ENCODE measurements around the gene LGALS3BP. TPM values are rescaled to one million over a fixed set of nuclear protein-coding genes. Genes with fewer than 3 reads are reported as not detected.
"Not testable (repeated sequence)": the region's sequence is repeated elsewhere in the genome, so short reads cannot be mapped to it uniquely, and the experiment has no call there.

Gene LGALS3BP
- polyA plus RNA-seq, 3 donors from 2014 or later = 3.4 to 10.2 (median 3.6) TPM

DNA sequence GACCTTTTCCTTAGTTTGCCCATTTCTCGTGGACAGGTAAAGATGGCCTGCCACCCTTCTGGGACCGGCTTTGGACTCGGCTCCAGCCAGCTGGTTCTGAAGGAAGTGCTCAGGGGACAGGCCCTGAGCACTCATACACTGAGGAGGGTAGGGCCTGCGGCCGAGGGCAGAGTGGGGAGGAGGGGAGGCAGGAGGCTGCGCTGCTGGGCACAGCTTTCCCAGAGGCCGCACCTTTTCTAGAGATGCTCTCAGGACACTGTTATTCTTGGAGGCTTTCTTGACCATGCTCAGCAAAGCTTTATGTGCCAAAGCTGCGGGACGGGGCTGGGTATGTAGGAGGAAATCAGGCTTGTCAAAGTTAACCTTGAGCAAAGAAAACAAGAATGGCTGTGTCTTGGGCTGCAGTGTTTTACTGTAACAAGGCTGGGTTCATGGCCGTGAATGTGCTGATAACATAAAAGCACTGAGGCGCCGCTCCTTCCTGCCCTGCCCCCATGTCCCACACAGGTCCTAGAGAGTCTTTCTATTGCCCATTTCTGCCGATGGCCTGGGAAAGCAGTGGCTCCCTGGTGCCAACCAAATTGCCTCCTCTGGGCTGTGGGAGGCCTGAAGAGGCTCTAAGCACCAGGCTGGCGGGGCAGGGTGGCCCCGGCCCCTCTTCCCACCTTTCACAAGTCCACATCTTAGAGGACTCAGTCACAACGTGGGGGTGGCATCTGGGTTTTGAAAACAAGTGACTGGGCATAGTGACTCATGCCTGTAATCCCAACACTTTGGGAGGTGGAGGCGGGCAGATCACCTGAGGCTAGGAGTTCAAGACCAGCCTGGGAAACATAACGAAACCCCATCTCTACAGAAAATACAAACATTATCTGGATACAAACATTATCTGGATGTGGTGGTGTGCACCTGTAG is 32.2 kb downstream of the LGALS3BP start:
- Mint-ChIP-seq H3K27ac (no peak overlapping the region), H3K27me3 (ENCODE audit: low read depth in 3 of 3) (peaks cover 0 to 8% (median 4%) of the 10 kb centered on the region in 3 donors), H3K36me3 (no peaks in the 10 kb centered on the region), H3K4me1 (no peaks in the 10 kb centered on the region), H3K4me3 (no peak overlapping the region), H3K9me3 (peaks cover 0 to 6% (median under 1%) of the 10 kb centered on the region in 6 donors)
- DNase-seq = no peak

DNA sequence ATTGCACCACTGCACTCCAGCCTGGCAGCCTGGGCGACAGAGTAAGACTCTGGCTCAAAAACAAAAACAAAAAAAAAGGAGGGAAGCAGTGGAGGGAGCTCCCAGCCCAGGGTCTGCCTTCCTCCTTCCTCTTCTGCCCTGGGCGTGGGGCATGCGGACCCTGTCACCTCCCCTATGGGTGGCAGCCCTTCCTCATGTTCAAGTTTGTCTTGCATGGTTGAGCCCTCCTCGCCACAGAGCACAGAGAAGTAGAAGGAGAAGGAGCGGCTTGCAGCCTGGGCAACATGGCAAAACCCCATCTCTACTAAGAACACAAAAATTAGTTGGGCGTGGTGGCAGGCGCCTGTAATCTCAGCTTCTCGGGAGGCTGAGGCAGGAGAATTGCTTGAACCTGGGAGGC is 33.1 kb downstream of the LGALS3BP start:
- H3K9me3 Mint-ChIP-seq = peaks cover 0 to 6% (median under 1%) of the 10 kb centered on the region in 6 donors
- peaks cover 0 to 8% (median 6%) of the 10 kb centered on the region in 3 donors for H3K27me3 Mint-ChIP-seq (ENCODE audit: low read depth in 3 of 3)
- H3K4me3 Mint-ChIP-seq = no peak overlapping the region
- H3K4me1 Mint-ChIP-seq = no peaks in the 10 kb centered on the region
- no peak overlapping the region for H3K27ac Mint-ChIP-seq
- no peak for DNase-seq
- no peaks in the 10 kb centered on the region for H3K36me3 Mint-ChIP-seq

DNA sequence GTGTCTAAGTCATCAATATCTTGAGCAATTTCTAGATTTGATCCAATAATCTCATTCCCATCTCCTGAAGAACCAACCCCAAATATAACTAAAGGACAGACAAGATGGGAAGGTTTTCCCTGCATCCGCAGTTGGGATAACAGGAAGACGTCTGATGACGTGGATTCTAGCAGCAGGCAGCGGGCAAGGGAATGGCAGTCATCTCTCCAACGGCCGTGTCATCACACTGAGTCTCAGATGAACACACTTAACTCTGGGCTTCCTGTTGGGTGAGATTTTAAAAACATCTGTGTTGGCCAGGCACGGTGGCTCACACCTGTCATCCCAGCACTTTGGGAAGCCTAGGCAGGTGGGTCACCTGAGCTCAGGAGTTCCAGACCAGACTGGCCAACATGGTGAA is 33.6 kb downstream of the LGALS3BP start:
- DNase-seq = no peak
- Mint-ChIP-seq H3K9me3 (peaks cover 0 to 5% (median under 1%) of the 10 kb centered on the region in 6 donors), H3K27me3 (ENCODE audit: low read depth in 3 of 3) (peaks cover 0 to 8% (median 6%) of the 10 kb centered on the region in 3 donors), H3K27ac (no peak overlapping the region), H3K4me1 (no peaks in the 10 kb centered on the region), H3K36me3 (no peaks in the 10 kb centered on the region), H3K4me3 (no peak overlapping the region)

DNA sequence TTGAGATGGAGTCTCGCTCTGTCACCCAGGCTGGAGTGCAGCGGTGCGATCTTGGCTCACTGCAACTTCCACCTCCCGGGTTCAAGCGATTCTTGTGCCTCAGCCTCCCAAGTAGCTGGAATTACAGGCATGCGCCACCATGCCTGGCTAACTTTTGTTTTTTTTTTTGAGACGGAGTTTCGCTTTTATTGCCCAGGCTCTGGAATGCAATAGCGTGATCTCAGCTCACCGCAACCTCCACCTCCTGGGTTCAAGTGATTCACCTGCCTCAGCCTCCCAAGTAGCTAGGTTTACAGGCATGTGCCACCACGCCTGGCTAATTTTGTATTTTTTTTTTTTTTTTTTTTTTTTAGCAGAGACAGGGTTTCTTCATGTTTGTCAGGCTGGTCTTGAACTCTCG is 34.3 kb downstream of the LGALS3BP start:
- not testable (repeated sequence) for H3K27me3 Mint-ChIP-seq (ENCODE audit: low read depth in 3 of 3); H3K4me3 Mint-ChIP-seq; DNase-seq; H3K36me3 Mint-ChIP-seq; H3K9me3 Mint-ChIP-seq; H3K27ac Mint-ChIP-seq; H3K4me1 Mint-ChIP-seq

DNA sequence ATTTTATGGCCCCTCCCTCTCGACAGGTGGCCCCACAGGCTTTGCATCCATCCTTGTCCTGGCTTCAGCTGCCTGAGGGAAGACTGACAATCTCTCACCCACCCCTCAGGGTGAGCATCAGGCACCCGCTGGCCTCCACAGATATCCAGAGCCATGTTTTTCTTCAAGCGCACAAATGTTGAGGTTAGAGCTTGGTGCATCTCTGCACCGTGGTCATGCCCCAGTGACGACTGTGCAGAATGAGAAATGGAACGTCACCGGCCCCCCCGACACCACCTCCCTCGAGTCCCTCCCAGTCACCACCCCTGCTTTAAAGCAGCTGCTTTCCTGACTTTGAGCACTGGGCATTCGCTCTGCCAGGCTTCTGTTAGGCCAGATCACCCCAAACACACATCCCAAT is 34.8 kb downstream of the LGALS3BP start:
- Mint-ChIP-seq H3K27ac (no peak overlapping the region), H3K4me1 (no peaks in the 10 kb centered on the region)

DNA sequence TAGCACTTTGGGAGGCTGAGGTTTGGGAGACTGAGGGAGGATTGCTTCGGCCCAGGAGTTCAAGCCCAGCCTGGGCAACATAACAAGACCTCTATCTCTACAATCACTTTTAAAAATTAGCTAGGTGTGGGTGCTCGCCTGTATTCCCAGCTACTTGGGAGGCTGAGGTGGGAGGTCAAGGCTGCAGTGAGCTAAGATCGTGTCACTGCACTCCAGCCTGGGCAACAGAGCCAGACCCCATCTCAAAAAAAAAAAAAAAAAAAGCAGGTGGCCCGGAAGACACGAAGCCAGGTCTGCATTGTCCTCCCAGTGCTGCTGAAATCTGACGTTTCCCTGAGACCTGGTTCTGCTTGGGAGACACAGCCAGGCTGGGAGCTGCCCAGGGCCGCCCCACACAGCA is 35.7 kb downstream of the LGALS3BP start:
- no peak overlapping the region for H3K4me3 Mint-ChIP-seq
- no peak overlapping the region for H3K27ac Mint-ChIP-seq
- H3K4me1 Mint-ChIP-seq = no peaks in the 10 kb centered on the region
- H3K27me3 Mint-ChIP-seq (ENCODE audit: low read depth in 3 of 3) = peaks cover 0 to 8% (median 6%) of the 10 kb centered on the region in 3 donors
- no peak for DNase-seq
- no peaks in the 10 kb centered on the region for H3K9me3 Mint-ChIP-seq
- no peaks in the 10 kb centered on the region for H3K36me3 Mint-ChIP-seq

More for the DNA sequence above, 34.8 kb downstream of the LGALS3BP start:
- peaks cover 0 to 2% (median 0%) of the 10 kb centered on the region in 6 donors for H3K9me3 Mint-ChIP-seq
- no peak overlapping the region for H3K4me3 Mint-ChIP-seq
- no peaks in the 10 kb centered on the region for H3K36me3 Mint-ChIP-seq
- no peak for DNase-seq
- peaks cover 0 to 8% (median 6%) of the 10 kb centered on the region in 3 donors for H3K27me3 Mint-ChIP-seq (ENCODE audit: low read depth in 3 of 3)

DNA sequence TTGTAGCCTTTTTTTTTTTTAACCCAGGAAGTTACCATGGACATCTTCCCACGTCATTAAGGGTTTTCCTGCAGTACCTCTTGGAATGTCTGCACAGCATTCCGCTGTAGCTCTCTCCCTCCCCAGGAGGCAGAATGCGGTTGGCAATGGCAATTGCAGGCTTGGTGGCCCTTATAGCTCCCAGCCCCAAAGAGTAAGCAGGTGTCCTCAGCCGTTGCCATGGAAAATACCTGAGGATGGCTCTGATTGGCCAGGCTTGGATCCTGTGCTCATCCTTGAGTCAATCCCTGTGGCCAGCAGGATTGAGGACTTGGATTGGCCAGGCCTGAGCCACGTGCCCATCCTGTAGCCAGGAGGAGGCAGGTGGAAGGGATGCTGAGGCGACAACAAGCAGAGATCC is 39.0 kb downstream of the LGALS3BP start:
- Mint-ChIP-seq H3K36me3 (no peaks in the 10 kb centered on the region), H3K4me3 (no peak overlapping the region), H3K27ac (no peak overlapping the region)

DNA sequence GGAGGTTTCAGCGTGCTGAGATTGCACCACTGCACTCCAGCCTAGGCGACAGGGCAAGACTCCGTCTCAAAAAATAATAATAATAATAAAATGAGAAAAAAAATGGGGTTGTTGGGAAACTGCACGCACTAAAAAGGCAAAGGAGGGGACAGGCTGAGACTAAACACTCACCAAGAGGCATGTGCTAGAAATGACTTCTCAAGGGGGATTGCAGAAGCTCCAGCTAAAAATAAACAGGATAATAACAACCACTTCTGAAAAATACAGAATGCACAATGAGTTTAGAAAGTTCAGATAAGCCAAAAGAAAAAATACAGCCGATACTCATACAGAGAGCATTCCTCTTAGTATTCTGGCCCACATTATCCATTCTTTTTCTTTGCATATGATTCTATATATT is 39.5 kb downstream of the LGALS3BP start:
- H3K27me3 Mint-ChIP-seq (ENCODE audit: low read depth in 3 of 3) = peaks cover 0 to 3% (median 2%) of the 10 kb centered on the region in 3 donors
- H3K4me1 Mint-ChIP-seq = no peaks in the 10 kb centered on the region
- H3K4me3 Mint-ChIP-seq = no peak overlapping the region
- no peaks in the 10 kb centered on the region for H3K36me3 Mint-ChIP-seq
- no peak overlapping the region for H3K27ac Mint-ChIP-seq
- H3K9me3 Mint-ChIP-seq = no peaks in the 10 kb centered on the region
- DNase-seq = no peak

More for the DNA sequence above, 39.0 kb downstream of the LGALS3BP start:
- peaks cover 0 to 3% (median 3%) of the 10 kb centered on the region in 3 donors for H3K27me3 Mint-ChIP-seq (ENCODE audit: low read depth in 3 of 3)
- DNase-seq = no peak
- H3K9me3 Mint-ChIP-seq = no peaks in the 10 kb centered on the region
- H3K4me1 Mint-ChIP-seq = no peaks in the 10 kb centered on the region

DNA sequence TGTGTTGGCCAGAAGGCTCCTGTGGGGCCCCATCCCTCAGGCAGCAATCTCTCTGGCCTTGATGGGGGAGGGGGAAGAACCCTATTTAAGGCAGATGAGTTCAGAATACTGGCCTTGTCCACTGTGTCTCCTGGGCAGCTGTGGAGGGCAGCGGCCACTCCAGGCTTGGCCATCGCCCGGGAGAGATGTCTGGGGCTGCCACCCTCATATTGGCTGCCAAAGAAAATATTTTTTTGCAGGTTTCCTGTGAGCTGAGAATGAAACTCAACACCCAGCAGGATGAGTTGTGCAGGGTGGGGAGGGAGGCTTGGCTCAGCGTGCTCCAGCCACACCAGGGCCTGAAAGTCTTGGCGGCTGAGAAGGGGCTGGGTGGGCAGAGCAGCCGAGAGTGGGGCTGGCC is 40.1 kb downstream of the LGALS3BP start:
- Mint-ChIP-seq H3K27ac (no peak overlapping the region), H3K27me3 (ENCODE audit: low read depth in 3 of 3) (peaks cover 0 to 3% (median 2%) of the 10 kb centered on the region in 3 donors), H3K9me3 (no peaks in the 10 kb centered on the region), H3K4me1 (no peaks in the 10 kb centered on the region), H3K36me3 (no peaks in the 10 kb centered on the region), H3K4me3 (no peak overlapping the region)
- no peak for DNase-seq

DNA sequence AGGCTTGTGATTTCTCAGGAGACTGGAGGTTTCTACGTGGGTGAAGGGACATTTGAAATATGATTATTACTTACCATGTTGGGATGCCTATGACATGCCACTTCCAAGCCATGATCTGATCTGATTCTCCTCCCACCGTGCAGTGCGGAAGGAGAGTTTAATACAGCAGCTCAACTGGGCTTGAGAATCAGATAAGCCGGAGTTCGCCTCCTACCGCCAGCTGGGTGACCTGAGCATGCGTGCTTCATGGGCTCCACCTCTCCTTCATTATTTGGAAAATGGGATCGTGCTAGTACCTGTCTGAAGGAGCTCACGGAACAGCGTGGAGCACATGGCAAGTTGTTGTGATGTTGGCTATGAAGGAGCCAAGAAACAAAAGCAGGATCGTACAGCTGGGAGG is 42.2 kb downstream of the LGALS3BP start:
- Mint-ChIP-seq H3K9me3 (no peaks in the 10 kb centered on the region), H3K4me3 (no peak overlapping the region), H3K27ac (no peak overlapping the region), H3K4me1 (peaks cover 8 to 10% of the 10 kb centered on the region in 2 donors), H3K27me3 (ENCODE audit: low read depth in 3 of 3) (peaks cover 0 to 4% (median 0%) of the 10 kb centered on the region in 3 donors), H3K36me3 (no peaks in the 10 kb centered on the region)
- no peak for DNase-seq

DNA sequence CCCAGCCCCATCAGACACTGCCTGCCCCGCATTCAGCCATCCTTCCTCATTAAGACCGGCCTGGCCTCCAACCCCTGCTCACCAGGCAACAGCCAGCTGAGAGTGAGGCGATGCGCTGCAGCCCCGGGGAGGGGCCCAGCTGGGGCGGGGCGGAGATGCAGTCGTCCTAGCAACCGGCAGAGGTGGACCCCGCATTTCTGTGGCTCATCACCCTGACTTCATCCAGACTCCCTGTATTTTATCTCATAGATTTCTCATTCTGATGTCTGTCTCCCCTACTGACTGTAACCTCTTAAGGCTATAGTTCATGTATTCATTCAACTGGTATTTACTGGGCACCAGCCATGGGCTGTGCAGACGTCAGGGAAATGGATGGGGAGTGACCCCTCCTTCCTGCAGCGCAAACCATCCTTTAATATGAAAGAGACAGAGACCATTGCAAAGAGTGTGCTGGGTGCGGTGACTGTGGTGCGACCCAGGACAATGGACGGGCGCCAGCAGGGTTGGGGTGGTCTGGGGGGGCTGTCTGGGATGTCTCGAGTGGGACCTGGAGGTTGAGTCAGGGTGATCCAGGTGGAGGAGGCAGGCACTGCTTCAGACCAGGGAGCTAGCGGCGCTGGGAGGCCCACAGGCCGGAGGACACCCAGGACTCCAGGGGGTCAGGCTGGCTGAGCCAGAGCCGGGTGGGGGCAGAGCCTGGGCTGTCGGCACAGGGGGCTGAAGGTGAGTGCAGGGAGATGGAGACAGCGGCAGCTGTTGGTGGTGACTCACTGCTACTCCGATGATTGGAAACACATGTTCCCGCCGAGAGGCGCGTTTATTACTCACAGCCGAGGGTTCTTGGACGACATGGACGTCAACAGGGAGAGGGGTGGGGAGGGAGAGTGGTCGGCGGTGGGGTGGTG is 44.1 kb downstream of the LGALS3BP start:
- no peak overlapping the region for H3K4me3 Mint-ChIP-seq
- H3K27ac Mint-ChIP-seq = no peak overlapping the region
- H3K27me3 Mint-ChIP-seq (ENCODE audit: low read depth in 3 of 3) = peaks cover 0 to 2% (median 0%) of the 10 kb centered on the region in 3 donors
- H3K9me3 Mint-ChIP-seq = no peaks in the 10 kb centered on the region
- DNase-seq = no peak
- H3K36me3 Mint-ChIP-seq = no peaks in the 10 kb centered on the region
- H3K4me1 Mint-ChIP-seq = peaks cover 8 to 10% of the 10 kb centered on the region in 2 donors

DNA sequence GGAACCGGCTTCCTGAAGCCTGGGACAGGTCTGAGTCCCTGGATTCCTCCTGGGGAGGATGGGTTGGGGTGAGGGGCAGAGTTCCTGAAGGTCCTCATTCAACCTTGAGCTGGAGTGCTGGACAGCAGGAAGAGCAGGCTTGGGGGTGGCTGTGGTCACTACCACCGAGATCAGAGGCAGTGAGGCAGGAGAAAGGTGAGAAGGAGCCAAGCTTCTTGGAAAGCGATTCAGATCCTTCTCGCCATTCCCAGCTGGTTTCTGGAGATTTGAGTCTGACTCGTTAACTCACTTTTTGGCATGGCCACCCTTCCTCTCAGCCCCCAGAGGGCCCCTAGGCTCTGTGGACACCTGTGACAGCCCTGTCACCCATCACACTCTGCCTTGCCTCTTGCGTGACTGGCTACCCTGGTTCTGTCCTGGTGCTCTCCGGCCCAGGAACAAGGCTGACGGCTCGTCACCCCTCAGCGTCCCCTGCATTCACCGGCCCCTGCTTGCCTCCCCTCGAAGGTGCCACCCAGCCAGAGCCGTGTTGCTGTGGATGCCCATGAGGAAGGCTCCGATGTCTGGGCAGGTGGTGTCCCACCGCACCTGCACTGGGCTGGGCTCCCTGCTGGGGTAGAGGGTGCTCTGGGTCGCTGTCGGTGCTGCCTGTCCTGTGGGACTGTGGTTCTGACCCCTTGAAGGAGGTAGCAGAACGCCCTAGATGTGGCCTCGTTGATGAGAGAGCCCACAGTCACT is 44.9 kb downstream of the LGALS3BP start:
- no peak for DNase-seq
- H3K27me3 Mint-ChIP-seq (ENCODE audit: low read depth in 3 of 3) = peaks cover 0 to 2% (median 0%) of the 10 kb centered on the region in 3 donors
- H3K4me3 Mint-ChIP-seq = no peak overlapping the region
- no peak overlapping the region for H3K27ac Mint-ChIP-seq
- H3K4me1 Mint-ChIP-seq = peaks cover 8 to 10% of the 10 kb centered on the region in 2 donors
- no peaks in the 10 kb centered on the region for H3K36me3 Mint-ChIP-seq
- no peaks in the 10 kb centered on the region for H3K9me3 Mint-ChIP-seq

DNA sequence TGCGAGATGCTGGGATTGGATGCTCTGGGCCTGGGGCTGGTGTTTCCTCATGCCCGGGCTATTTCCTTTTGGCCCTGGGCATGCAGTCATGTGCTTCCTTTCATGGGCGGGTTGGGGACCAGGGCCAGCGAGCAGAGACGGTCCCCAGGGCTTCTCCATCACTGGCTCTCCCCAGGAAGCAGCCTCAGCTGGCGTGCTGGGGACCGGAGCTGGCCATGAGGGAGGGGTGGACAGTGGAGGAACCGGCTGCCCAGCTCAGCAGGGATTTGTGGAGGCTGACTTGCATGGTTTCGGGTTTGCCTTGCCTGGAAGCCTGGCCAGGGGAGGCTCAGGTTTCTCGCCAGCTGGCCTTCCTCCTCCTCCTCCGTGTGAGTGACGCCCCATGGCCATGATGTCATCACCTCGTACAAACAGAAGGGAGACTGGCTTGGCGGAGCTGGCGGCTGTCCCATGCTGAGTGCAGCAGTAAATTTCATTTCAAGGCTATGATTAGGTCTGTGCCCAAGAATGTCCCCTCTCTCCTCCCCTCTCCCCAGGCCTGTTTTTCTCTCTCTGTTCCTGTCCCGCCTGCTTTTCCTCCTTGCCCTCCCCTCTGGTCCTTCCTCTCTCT is 45.7 kb downstream of the LGALS3BP start:
- Mint-ChIP-seq H3K27me3 (ENCODE audit: low read depth in 3 of 3) (peaks cover 0 to 2% (median 2%) of the 10 kb centered on the region in 3 donors), H3K9me3 (no peaks in the 10 kb centered on the region), H3K4me1 (peaks cover 8 to 10% of the 10 kb centered on the region in 2 donors), H3K36me3 (no peaks in the 10 kb centered on the region), H3K27ac (no peak overlapping the region), H3K4me3 (no peak overlapping the region)
- DNase-seq = no peak
